ENCODE measurements around the gene STX18. TPM values are rescaled to one million over a fixed set of nuclear protein-coding genes. Genes with fewer than 3 reads are reported as not detected.

STX18 gene
- total RNA-seq, 1 experiment from 2014 or later = 20.9 TPM

DNA sequence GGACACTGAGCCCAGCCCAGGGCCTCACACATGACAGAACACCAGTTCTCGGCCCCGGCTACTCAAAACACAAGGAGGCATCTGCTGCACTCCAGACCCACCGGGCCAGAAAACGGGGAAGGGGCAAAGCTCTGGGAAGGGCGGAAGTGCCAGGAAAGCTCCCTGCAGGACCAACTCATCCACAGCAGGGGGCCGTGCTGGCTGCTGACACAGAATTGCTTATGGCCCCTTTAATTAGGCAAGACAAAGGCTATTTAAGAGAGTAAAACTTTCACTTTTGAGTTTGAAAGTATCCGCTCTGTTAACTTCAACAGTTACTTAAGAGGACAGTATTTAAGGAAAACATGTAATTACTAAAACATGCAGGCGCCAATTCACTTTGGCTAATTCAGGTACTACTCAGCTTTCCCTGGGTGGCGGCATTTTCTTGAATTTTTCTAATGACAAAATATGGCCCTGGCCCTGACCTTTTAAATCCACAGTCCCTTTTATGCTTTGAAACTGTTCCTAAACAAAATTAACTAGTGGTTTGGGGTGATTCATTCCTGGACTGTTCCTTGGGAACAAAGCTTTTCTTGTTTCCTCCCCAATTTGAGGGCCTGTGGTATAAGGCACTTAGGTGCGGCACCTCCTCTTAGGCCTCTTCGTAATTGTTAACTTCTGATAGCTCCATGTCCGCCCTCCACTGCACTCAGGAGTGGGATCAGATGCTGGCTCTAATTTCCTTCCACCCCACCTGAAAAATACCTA lies 114.6 kb downstream of the STX18 start:
- no peak overlapping the region for H2BK12ac ChIP-seq (ENCODE audit: insufficient read length, low read depth, low read length)
- no peak overlapping the region for H4K8ac ChIP-seq (replicated peaks; ENCODE audit: insufficient read length, low read depth, low read length)
- peaks cover 37% of the 10 kb centered on the region for H3K4me1 ChIP-seq (ENCODE audit: insufficient read depth, low read length)
- Mint-ChIP-seq H3K4me3 (no peak overlapping the region), H3K4me1 (peaks cover 58 to 60% of the 10 kb centered on the region in 2 experiments), H3K27ac (peak overlapping the region in 2 of 3 experiments; percentile 21 to 81; a peak in 4 of 7 replicates), H3K27me3 (ENCODE audit: low read depth) (peaks cover 8% of the 10 kb centered on the region), H3K36me3 (ENCODE audit: insufficient read depth in 1 of 3, low read depth in 3 of 3) (peaks cover 0 to 10% (median 4%) of the 10 kb centered on the region in 3 experiments; a peak in 3 of 7 replicates), H3K9me3 (no peaks in the 10 kb centered on the region)
- H3K23ac ChIP-seq (ENCODE audit: insufficient read length, low read depth, low read length) = no peak overlapping the region
- H3T11ph ChIP-seq (ENCODE audit: low read length) = no peak overlapping the region
- no peak overlapping the region for H4K91ac ChIP-seq (ENCODE audit: insufficient read length, low read depth, low read length)
- no peak overlapping the region for H3K14ac ChIP-seq (ENCODE audit: insufficient read depth, low read length)
- no peaks in the 10 kb centered on the region for H3K79me1 ChIP-seq (ENCODE audit: insufficient read depth, low read depth, low read length, poor library complexity, severe bottlenecking)
- H3K23me2 ChIP-seq (ENCODE audit: insufficient read length, low read depth, low read length, poor library complexity, severe bottlenecking) = no peaks in the 10 kb centered on the region
- no peak overlapping the region for H2BK5ac ChIP-seq (ENCODE audit: insufficient read length, low read length)
- no peak overlapping the region for H2BK20ac ChIP-seq (ENCODE audit: low read depth, low read length, poor library complexity, severe bottlenecking)
- no peak overlapping the region for H2BK15ac ChIP-seq (ENCODE audit: low read depth, low read length)
- H3K9me3 ChIP-seq (ENCODE audit: control insufficient read depth, low read depth, low read length) = no peaks in the 10 kb centered on the region
- H2BK120ac ChIP-seq (ENCODE audit: low read depth, low read length, poor library complexity, severe bottlenecking) = no peak overlapping the region
- no CpG with 5 or more reads among the region's 12 CpGs for WGBS (ENCODE audit: extremely low coverage, insufficient read length, low lambda C conversion rate)
- no peaks in the 10 kb centered on the region for H3K27me3 ChIP-seq (ENCODE audit: insufficient read depth, low read length)
- no peak overlapping the region for H4K5ac ChIP-seq (ENCODE audit: insufficient read length, low read depth, low read length)
- H3K4ac ChIP-seq (ENCODE audit: low read depth, low read length) = no peak overlapping the region
- no peak overlapping the region for H3K18ac ChIP-seq (ENCODE audit: insufficient read length, low read depth, low read length)
- TF ChIP-seq CTCF (conservative IDR thresholded peaks at IDR 0.05) = no peak
- H2AFZ ChIP-seq (ENCODE audit: low read length) = no peak overlapping the region
- H3K9ac ChIP-seq (ENCODE audit: extremely low read depth, insufficient read length, low read length) = no peak overlapping the region
- H3K4me2 ChIP-seq (ENCODE audit: insufficient read depth, insufficient read length, low read length) = no peak overlapping the region
- DNase-seq = peak; percentile 85
- H3K79me2 ChIP-seq (ENCODE audit: insufficient read depth, low read length) = no peaks in the 10 kb centered on the region
- no peak overlapping the region for H2AK5ac ChIP-seq (ENCODE audit: insufficient read length, low read length)
- no peak overlapping the region for H3K56ac ChIP-seq (ENCODE audit: insufficient read length, low read depth, low read length)
- no peak overlapping the region for H3K27ac ChIP-seq (ENCODE audit: insufficient read length, low read depth, low read length)
- no peaks in the 10 kb centered on the region for H4K20me1 ChIP-seq (ENCODE audit: control insufficient read depth, insufficient read depth, insufficient read length)
